ENCODE data around the gene CHST11.
A peak's percentile ranks its signal among the peaks of the same experiment; 100 is the strongest.

DNA sequence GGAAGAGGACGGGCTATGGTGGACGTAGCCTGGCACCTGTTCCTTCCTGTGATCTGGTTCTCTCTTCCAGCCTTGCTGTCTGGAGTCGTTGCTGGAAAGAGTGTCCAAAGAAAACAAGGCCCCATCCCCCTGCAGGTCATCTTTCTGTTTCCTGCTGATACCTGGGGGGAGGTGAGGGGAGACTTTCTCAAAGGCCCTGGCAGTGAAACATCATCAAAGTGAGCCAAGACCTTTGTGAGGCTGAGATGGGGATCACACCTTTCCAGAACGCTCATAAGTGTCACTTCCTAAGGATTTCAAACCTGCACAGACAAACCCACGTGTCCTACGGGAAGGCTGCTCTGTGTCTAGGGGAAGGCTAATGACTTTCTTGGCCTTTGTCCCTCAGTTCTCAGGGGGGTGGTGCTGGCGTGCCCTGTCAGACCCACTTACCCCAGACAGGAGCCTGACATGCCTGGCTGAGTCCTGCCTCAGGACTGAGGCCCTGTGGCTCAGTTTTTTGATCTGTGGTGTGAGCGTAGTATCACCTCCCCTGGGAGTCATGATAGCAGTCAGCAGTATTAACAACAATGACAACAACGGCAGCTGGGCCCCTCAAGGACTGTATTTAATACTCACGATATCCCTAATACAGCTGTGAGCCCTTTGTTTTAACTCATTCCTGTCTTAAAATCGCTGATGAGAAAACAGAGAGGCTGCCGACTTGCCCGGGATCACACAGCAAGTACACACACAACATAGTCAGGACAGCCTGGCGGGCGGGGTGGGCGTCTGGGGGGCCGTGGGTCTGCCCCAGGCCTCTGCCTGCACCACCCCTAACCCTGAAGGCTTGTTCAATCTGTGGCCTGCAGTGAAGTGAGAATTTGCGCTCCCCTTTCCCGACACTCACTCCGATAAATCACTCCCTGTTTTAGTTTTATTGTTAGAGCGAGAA is 266.1 kb downstream of the CHST11 start:
- TF ChIP-seq POLR2A (IDR thresholded peaks at IDR 0.05; ENCODE audit: low read depth, low read length) (peak; percentile 55), PML (IDR thresholded peaks at IDR 0.05; ENCODE audit: low read length) (no peak), HDAC6 (IDR thresholded peaks at IDR 0.05; ENCODE audit: unreplicated experiment) (no peak), POLR2AphosphoS5 (IDR thresholded peaks at IDR 0.05; ENCODE audit: low read length) (no peak), CHD2 (IDR thresholded peaks at IDR 0.05; ENCODE audit: borderline replicate concordance, low read depth, low read length) (no peak), NRF1 (conservative IDR thresholded peaks at IDR 0.05; ENCODE audit: low read depth, low read length) (no peak), RCOR1 (conservative IDR thresholded peaks at IDR 0.05; ENCODE audit: low read depth, low read length) (no peak)
- TF ChIP-seq, protein P1, sequence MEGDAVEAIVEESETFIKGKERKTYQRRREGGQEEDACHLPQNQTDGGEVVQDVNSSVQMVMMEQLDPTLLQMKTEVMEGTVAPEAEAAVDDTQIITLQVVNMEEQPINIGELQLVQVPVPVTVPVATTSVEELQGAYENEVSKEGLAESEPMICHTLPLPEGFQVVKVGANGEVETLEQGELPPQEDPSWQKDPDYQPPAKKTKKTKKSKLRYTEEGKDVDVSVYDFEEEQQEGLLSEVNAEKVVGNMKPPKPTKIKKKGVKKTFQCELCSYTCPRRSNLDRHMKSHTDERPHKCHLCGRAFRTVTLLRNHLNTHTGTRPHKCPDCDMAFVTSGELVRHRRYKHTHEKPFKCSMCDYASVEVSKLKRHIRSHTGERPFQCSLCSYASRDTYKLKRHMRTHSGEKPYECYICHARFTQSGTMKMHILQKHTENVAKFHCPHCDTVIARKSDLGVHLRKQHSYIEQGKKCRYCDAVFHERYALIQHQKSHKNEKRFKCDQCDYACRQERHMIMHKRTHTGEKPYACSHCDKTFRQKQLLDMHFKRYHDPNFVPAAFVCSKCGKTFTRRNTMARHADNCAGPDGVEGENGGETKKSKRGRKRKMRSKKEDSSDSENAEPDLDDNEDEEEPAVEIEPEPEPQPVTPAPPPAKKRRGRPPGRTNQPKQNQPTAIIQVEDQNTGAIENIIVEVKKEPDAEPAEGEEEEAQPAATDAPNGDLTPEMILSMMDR (IDR thresholded peaks at IDR 0.05 in 2 of 3, conservative IDR thresholded peaks at IDR 0.05 in 1 of 3; ENCODE audit: control insufficient read depth in 2 of 3, extremely low read depth in 1 of 3, insufficient read depth in 1 of 3, low read depth in 3 of 3, low read length in 3 of 3), result no peak
